ENCODE measurements around the gene ROBO2. TPM values are rescaled to one million over a fixed set of nuclear protein-coding genes. Genes with fewer than 3 reads are reported as not detected.

Gene ROBO2
- polyA plus RNA-seq, 2 of the 4 experiments (the other 2 are of a cell fraction): 0.04 TPM; not detected in 1

GRCh38 chr3:76998555-76998954 is 41.3 kb upstream of the ROBO2 start:
- Histone ChIP-seq H3K4me3 (no peak overlapping the region), H3K4me2 (no peak overlapping the region), H3K4me1 (no peaks in the 10 kb centered on the region), H3K9me3 (no peaks in the 10 kb centered on the region), H3K27ac (no peak overlapping the region)
- ChIA-PET CTCF (no interaction called here), POLR2A (no interaction called here)
- 4% methylated on average over 3 of the region's 3 CpGs for WGBS (ENCODE audit: missing lambda C conversion rate)
- FAIRE-seq: no peak
- DNase-seq (ENCODE audit: low read depth in 1 of 2, low spot score in 1 of 2): no peak
- ATAC-seq: no peak
- TF ChIP-seq POLR2AphosphoS2 (conservative IDR thresholded peaks at IDR 0.05; ENCODE audit: low read length): no peak
- no peak for TF ChIP-seq PHF8 (IDR thresholded peaks at IDR 0.05; ENCODE audit: borderline replicate concordance, low read depth)
- TF ChIP-seq MAX (IDR thresholded peaks at IDR 0.05): no peak
- TF ChIP-seq HOXB13 (CRISPR knock-in tag; IDR thresholded peaks at IDR 0.05; ENCODE audit: low read depth): no peak
- TF ChIP-seq RCOR1 (IDR thresholded peaks at IDR 0.05; ENCODE audit: low read depth, low read length): no peak
- TF ChIP-seq PBX3 (IDR thresholded peaks at IDR 0.05): no peak

- ChIA-PET CTCF (no interaction called here), POLR2A (no interaction called here)
- WGBS (ENCODE audit: missing lambda C conversion rate): 18% methylated on average over 5 of the region's 5 CpGs
Observed at GRCh38 chr3:77001062-77001701, 38.7 kb upstream of the ROBO2 start.

DNA sequence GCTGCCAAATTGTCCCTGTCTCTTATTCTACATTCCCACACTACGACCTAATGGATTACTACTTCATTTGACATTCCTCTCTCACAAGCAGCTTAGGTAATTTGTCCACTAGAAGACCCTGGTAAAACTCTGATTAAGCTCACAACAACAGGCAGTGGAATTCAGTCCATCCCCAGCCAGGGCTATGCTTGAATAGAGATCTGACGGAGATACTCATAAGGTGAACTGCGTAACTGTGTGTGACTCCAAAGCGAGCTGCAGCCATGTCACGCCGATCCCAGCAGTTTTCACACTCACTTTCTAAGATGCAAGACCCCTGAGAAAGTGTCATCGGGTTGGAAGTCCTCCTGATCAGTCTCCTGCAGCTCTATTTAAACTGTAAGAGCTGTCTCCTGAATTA is 25.7 kb upstream of the ROBO2 start:
- H3K4me1 ChIP-seq: no peaks in the 10 kb centered on the region
- TF ChIP-seq ZSCAN20 (CRISPR knock-in tag; IDR thresholded peaks at IDR 0.05) (no peak), JUNB (IDR thresholded peaks at IDR 0.05) (no peak), TFCP2L1 (CRISPR knock-in tag; IDR thresholded peaks at IDR 0.05) (no peak), HOXA7 (CRISPR knock-in tag; IDR thresholded peaks at IDR 0.05) (no peak), CBX8 (IDR thresholded peaks at IDR 0.05) (no peak), E2F6 (IDR thresholded peaks at IDR 0.05; ENCODE audit: borderline replicate concordance, low read depth) (no peak), HDAC2 (IDR thresholded peaks at IDR 0.05) (no peak), SMC3 (IDR thresholded peaks at IDR 0.05) (no peak), RAD21 (conservative IDR thresholded peaks at IDR 0.05 in 1 of 2, IDR thresholded peaks at IDR 0.05 in 1 of 2) (no peak), TP53 (CRISPR knock-in tag; IDR thresholded peaks at IDR 0.05) (no peak), RNF2 (IDR thresholded peaks at IDR 0.05; ENCODE audit: borderline replicate concordance, low read depth) (no peak), BHLHE40 (IDR thresholded peaks at IDR 0.05; ENCODE audit: low read depth, low read length) (no peak), FOSL2 (IDR thresholded peaks at IDR 0.05) (no peak), FOSL2 (CRISPR knock-in tag; IDR thresholded peaks at IDR 0.05) (no peak), USF2 (IDR thresholded peaks at IDR 0.05) (no peak), RARB (CRISPR knock-in tag; IDR thresholded peaks at IDR 0.05) (no peak), ZNF302 (CRISPR knock-in tag; IDR thresholded peaks at IDR 0.05) (no peak), JUN (IDR thresholded peaks at IDR 0.05) (no peak), ZFP36 (IDR thresholded peaks at IDR 0.05; ENCODE audit: borderline replicate concordance, partially characterized antibody) (no peak)
- TF ChIP-seq, protein P1, sequence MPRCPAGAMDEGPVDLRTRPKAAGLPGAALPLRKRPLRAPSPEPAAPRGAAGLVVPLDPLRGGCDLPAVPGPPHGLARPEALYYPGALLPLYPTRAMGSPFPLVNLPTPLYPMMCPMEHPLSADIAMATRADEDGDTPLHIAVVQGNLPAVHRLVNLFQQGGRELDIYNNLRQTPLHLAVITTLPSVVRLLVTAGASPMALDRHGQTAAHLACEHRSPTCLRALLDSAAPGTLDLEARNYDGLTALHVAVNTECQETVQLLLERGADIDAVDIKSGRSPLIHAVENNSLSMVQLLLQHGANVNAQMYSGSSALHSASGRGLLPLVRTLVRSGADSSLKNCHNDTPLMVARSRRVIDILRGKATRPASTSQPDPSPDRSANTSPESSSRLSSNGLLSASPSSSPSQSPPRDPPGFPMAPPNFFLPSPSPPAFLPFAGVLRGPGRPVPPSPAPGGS (IDR thresholded peaks at IDR 0.05): no peak
- POLR2A ChIA-PET: no interaction called here
- ATAC-seq (no peak), FAIRE-seq (no peak), DNase-seq (ENCODE audit: low read depth in 1 of 2, low spot score in 1 of 2) (no peak)
- no peaks in the 10 kb centered on the region for H3K9me3 ChIP-seq
- no peak overlapping the region for H3K27ac ChIP-seq
- no peak overlapping the region for H3K4me3 ChIP-seq
- no peak overlapping the region for H3K4me2 ChIP-seq
- 14% methylated on average over 7 of the region's 7 CpGs for WGBS (ENCODE audit: missing lambda C conversion rate)
- CTCF ChIA-PET: no interaction called here

More at GRCh38 chr3:77001062-77001701, 38.7 kb upstream of the ROBO2 start:
- Histone ChIP-seq H3K4me1 (no peaks in the 10 kb centered on the region), H3K9me3 (no peaks in the 10 kb centered on the region), H3K4me2 (no peak overlapping the region), H3K27ac (no peak overlapping the region), H3K4me3 (no peak overlapping the region)
- no peak for ATAC-seq
- no peak for TF ChIP-seq SREBF2 (IDR thresholded peaks at IDR 0.05)
- TF ChIP-seq, protein P2, sequence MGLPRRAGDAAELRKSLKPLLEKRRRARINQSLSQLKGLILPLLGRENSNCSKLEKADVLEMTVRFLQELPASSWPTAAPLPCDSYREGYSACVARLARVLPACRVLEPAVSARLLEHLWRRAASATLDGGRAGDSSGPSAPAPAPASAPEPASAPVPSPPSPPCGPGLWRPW (IDR thresholded peaks at IDR 0.05): no peak
- no peak for TF ChIP-seq NPAS2 (CRISPR knock-in tag; IDR thresholded peaks at IDR 0.05; ENCODE audit: borderline replicate concordance)
- no peak for TF ChIP-seq BHLHE40 (IDR thresholded peaks at IDR 0.05; ENCODE audit: low read depth, low read length)
- no peak for TF ChIP-seq HOXB5 (CRISPR knock-in tag; IDR thresholded peaks at IDR 0.05)
- no peak for TF ChIP-seq ESRRA (IDR thresholded peaks at IDR 0.05; ENCODE audit: borderline replicate concordance, low read length)
- TF ChIP-seq FOSB (CRISPR knock-in tag; IDR thresholded peaks at IDR 0.05): no peak
- TF ChIP-seq POLR2AphosphoS2 (conservative IDR thresholded peaks at IDR 0.05; ENCODE audit: low read length): no peak
- TF ChIP-seq CBX8 (IDR thresholded peaks at IDR 0.05): no peak
- FAIRE-seq: no peak
- DNase-seq (ENCODE audit: low read depth in 1 of 2, low spot score in 1 of 2): no peak
